Mesenteric fat pad (tissue), 1 donor: ENCODE data around the gene ACACB. TPM values are rescaled to one million over a fixed set of nuclear protein-coding genes. Genes with fewer than 3 reads are reported as not detected.

ENCODE experiments used
- DNase-seq: peaks from one replicate; pipeline ENCODE4 v3.0.0-alpha.2; 2020; ENCODE audit warnings: low spot score
- total RNA-seq: library from RNA; stranded (reverse); fragmentation: NEBNext Ultra II Directional; extraction: Animal tissue kit (Norgen Biotek cat#: 25700); gene quantifications from one replicate; pipeline ENCODE4 v1.2.1, GENCODE V29; 2021
- donor health status: DM: yes; HTN: yes; CAD: no.

ACACB gene
- total RNA-seq, 1 donor from 2014 or later = 1,896 TPM

- DNase-seq = no peak
These were observed 179.5 kb downstream of the ACACB start for GRCh38 chr12:109295764-109296425.

- no peak for DNase-seq
These were observed 180.0 kb downstream of the ACACB start for GRCh38 chr12:109296431-109296830.

- DNase-seq = no peak
These were observed 183.5 kb downstream of the ACACB start for GRCh38 chr12:109299849-109300248.

- DNase-seq = no peak
These were observed 185.3 kb downstream of the ACACB start for GRCh38 chr12:109301643-109302168.

- no peak for DNase-seq
These were observed 186.0 kb downstream of the ACACB start for GRCh38 chr12:109302358-109302757.

GRCh38 chr12:109302770-109303169 lies 186.4 kb downstream of the ACACB start:
- DNase-seq = no peak

GRCh38 chr12:109304485-109304884 lies 188.1 kb downstream of the ACACB start:
- DNase-seq = no peak

GRCh38 chr12:109305547-109305946 lies 189.2 kb downstream of the ACACB start:
- no peak for DNase-seq

- no peak for DNase-seq
These were observed 190.7 kb downstream of the ACACB start for GRCh38 chr12:109307051-109307450.

- no peak for DNase-seq
These were observed 192.4 kb downstream of the ACACB start, which contains the start of gene FOXN4 for GRCh38 chr12:109308534-109309380. Gene FOXN4, minus strand, starts transcription at chr12:109309284. Its CDS starts 963 bp downstream, at chr12:109308321.

GRCh38 chr12:109309381-109310246 lies 193.2 kb downstream of the ACACB start:
- no peak for DNase-seq

- no peak for DNase-seq
These were observed 194.1 kb downstream of the ACACB start for GRCh38 chr12:109310247-109311125.

Other genes starting within 250 kb of the ACACB start
- gene DAO, start 236.5 kb upstream of the ACACB start, total RNA-seq = not detected
- not detected for gene SVOP, start 95.5 kb upstream of the ACACB start, total RNA-seq
- gene USP30, start 64.0 kb upstream of the ACACB start, total RNA-seq = 15.1 TPM
- gene ALKBH2, start 23.1 kb upstream of the ACACB start, total RNA-seq = 18.6 TPM
- gene UNG, start 19.0 kb upstream of the ACACB start, total RNA-seq = 46.3 TPM
- not detected for gene FOXN4, start 192.7 kb downstream of the ACACB start, total RNA-seq
- gene MYO1H, start 231.3 kb downstream of the ACACB start, total RNA-seq = 0.10 TPM